SK-N-SH (cell line): ENCODE results near the gene KLHL7. TPM values are rescaled to one million over a fixed set of nuclear protein-coding genes. Genes with fewer than 3 reads are reported as not detected.

Experiments used
- CTCF ChIA-PET: fragments of 300-600, 350-600 bp; formaldehyde crosslinking; extraction: SDS; loops from one replicate; lab custom pipeline; 2021; lab: Yijun Ruan, JAX
- POLR2A ChIA-PET: fragments of 350-600 bp; sonication (Branson Sonifier 250); formaldehyde crosslinking; extraction: SDS; loops from one replicate; lab custom pipeline; 2020; ENCODE audit warnings: antibody characterized with exemption, inconsistent platforms; lab: Yijun Ruan, JAX
- DNase-seq: peaks from one replicate; pipeline ENCODE4 v3.0.0; 2012
- H2AFZ ChIP-seq: fragments of 200-600 bp; sonication (generic); 2 replicates; pipeline ENCODE4 v1.8.1; 2016; ENCODE audit warnings: antibody characterized with exemption, mild to moderate bottlenecking, low read depth
- H3F3A ChIP-seq: fragments of 200-600 bp; sonication (generic); replicated peaks from 2 replicates; pipeline ENCODE3; 2016; ENCODE audit warnings: antibody characterized with exemption, mild to moderate bottlenecking; ENCODE audit not compliant: insufficient read depth
- H3K27ac ChIP-seq, 2 experiments: fragments of 200-500 bp in 1 of 2; fragments of 200-600 bp in 1 of 2; sonication (Bioruptor generic) in 1 of 2; sonication (generic), shearing (Covaris generic) in 1 of 2; 2 replicates each; pipeline versions ENCODE4 v1.5.1 to v1.6.1; 2014 to 2016; ENCODE audit warnings: low read depth in 2 of 2, inconsistent platforms in 1 of 2, low read length in 1 of 2, mild to moderate bottlenecking in 1 of 2, mixed read lengths in 1 of 2
- H3K27me3 ChIP-seq: fragments of 200-600 bp; sonication (generic), shearing (Covaris generic); 2 replicates; pipeline ENCODE4 v1.6.1; 2016; ENCODE audit warnings: mixed run types; ENCODE audit not compliant: insufficient read depth
- H3K36me3 ChIP-seq, 2 experiments: fragments of 200-500 bp in 1 of 2; fragments of 200-600 bp in 1 of 2; sonication (Bioruptor generic) in 1 of 2; sonication (generic) in 1 of 2; replicated peaks in 1 of 2; 2 replicates each; pipeline versions ENCODE3 to v1.5.1; 2014 to 2016; ENCODE audit warnings: low read length in 1 of 2, mild to moderate bottlenecking in 1 of 2; ENCODE audit not compliant: insufficient read depth in 2 of 2, control insufficient read depth in 1 of 2
- H3K4me1 ChIP-seq, 2 experiments: fragments of 200-500 bp in 1 of 2; fragments of 200-600 bp in 1 of 2; sonication (Bioruptor generic) in 1 of 2; sonication (generic), shearing (Covaris generic) in 1 of 2; 2 replicates each; pipeline versions ENCODE4 v1.5.1 to v1.6.1; 2014 to 2016; ENCODE audit warnings: low read depth in 1 of 2, low read length in 1 of 2, mixed run types in 1 of 2; ENCODE audit not compliant: insufficient read depth in 2 of 2, control insufficient read depth in 1 of 2
- H3K4me2 ChIP-seq: fragments of 200-600 bp; sonication (generic), shearing (Covaris generic); 2 replicates; pipeline ENCODE4 v1.6.1; 2017; ENCODE audit warnings: mixed run types
- H3K4me3 ChIP-seq, 2 experiments: fragments of 200-500 bp in 1 of 2; fragments of 200-600 bp in 1 of 2; sonication (Bioruptor generic) in 1 of 2; sonication (generic), shearing (Covaris generic) in 1 of 2; 2 replicates each; pipeline versions ENCODE4 v1.5.1 to v1.8.1; 2014 to 2016; ENCODE audit warnings: low read depth in 2 of 2, inconsistent platforms in 1 of 2, low read length in 1 of 2, mild to moderate bottlenecking in 1 of 2, mixed read lengths in 1 of 2, moderate library complexity in 1 of 2
- H3K79me2 ChIP-seq: fragments of 200-600 bp; sonication (generic); 2 replicates; pipeline ENCODE4 v1.8.1; 2017; ENCODE audit warnings: mild to moderate bottlenecking; ENCODE audit not compliant: insufficient read depth
- H3K9ac ChIP-seq: fragments of 200-600 bp; sonication (generic); 2 replicates; pipeline ENCODE4 v1.6.1; 2017; ENCODE audit warnings: mixed run types
- H3K9me2 ChIP-seq: fragments of 200-600 bp; sonication (generic); 2 replicates; pipeline ENCODE4 v1.6.1; 2017; ENCODE audit warnings: mixed run types
- H3K9me3 ChIP-seq: fragments of 200-600 bp; sonication (generic); 2 replicates; pipeline ENCODE4 v1.6.1; 2017; ENCODE audit warnings: mixed run types, mild to moderate bottlenecking, moderate library complexity
- H4K20me1 ChIP-seq: fragments of 200-600 bp; sonication (generic); 2 replicates; pipeline ENCODE4 v1.6.1; 2017; ENCODE audit warnings: mild to moderate bottlenecking, mixed run types; ENCODE audit not compliant: insufficient read depth
- CHD2 ChIP-seq: fragments of 150-350 bp; IDR thresholded peaks from 2 replicates; pipeline ENCODE4 v1.6.1; 2018; ENCODE audit warnings: low read length; ENCODE audit not compliant: partially characterized antibody
- ELF1 ChIP-seq: IDR thresholded peaks from 2 replicates; pipeline ENCODE4 v1.4.0; 2012
- FOXJ3 ChIP-seq: sonication (generic); formaldehyde crosslinking; IDR thresholded peaks from 2 replicates; pipeline ENCODE4 v1.5.1; 2020; ENCODE audit warnings: mild to moderate bottlenecking, missing genetic modification reagents
- FOXM1 ChIP-seq: IDR thresholded peaks from 2 replicates; pipeline ENCODE4 v1.4.0; 2012; ENCODE audit warnings: low read depth, mild to moderate bottlenecking
- GATA2 ChIP-seq: sonication (generic); formaldehyde crosslinking; IDR thresholded peaks from 2 replicates; pipeline ENCODE4 v1.5.0; 2020; ENCODE audit warnings: mild to moderate bottlenecking, missing genetic modification reagents
- JUND ChIP-seq: IDR thresholded peaks from 2 replicates; pipeline ENCODE4 v1.4.0; 2012
- MAX ChIP-seq: IDR thresholded peaks from 2 replicates; pipeline ENCODE4 v1.4.0; 2012; ENCODE audit warnings: low read depth
- NRF1 ChIP-seq: IDR thresholded peaks from 2 replicates; pipeline ENCODE4 v1.6.1; 2012; ENCODE audit warnings: low read depth, mild to moderate bottlenecking, low read length
- PBX3 ChIP-seq: IDR thresholded peaks from 2 replicates; pipeline ENCODE4; 2012
- RAD21 ChIP-seq: IDR thresholded peaks from 2 replicates; pipeline ENCODE4 v1.6.1; 2012; ENCODE audit warnings: mild to moderate bottlenecking, low read length
- RCOR1 ChIP-seq: fragments of 150-350 bp; IDR thresholded peaks from 2 replicates; pipeline ENCODE4 v1.6.1; 2017; ENCODE audit warnings: antibody characterized with exemption, low read length
- RFX5 ChIP-seq: IDR thresholded peaks from 2 replicates; pipeline ENCODE4 v1.6.1; 2012; ENCODE audit warnings: mild to moderate bottlenecking, improper control_type of control experiment, low read length
- RXRA ChIP-seq: IDR thresholded peaks from 2 replicates; pipeline ENCODE4 v1.4.0; 2012; ENCODE audit warnings: low read depth, mild to moderate bottlenecking, borderline replicate concordance
- TAF1 ChIP-seq: IDR thresholded peaks from 2 replicates; pipeline ENCODE4 v1.6.1; 2012; ENCODE audit warnings: low read depth, mild to moderate bottlenecking, low read length, moderate library complexity, borderline replicate concordance
- TEAD4 ChIP-seq: IDR thresholded peaks from 2 replicates; pipeline ENCODE4 v1.4.0; 2012; ENCODE audit warnings: mild to moderate bottlenecking, borderline replicate concordance; ENCODE audit not compliant: insufficient read depth
- WGBS: methylation state at CpG from one replicate; pipeline ENCODE4 v1.1.6; 2017; ENCODE audit warnings: low lambda C conversion rate; 5-methylcytosine and 5-hydroxymethylcytosine counted together
- polyA plus RNA-seq, 3 experiments: library from polyadenylated mRNA; depleted of rRNA; stranded (reverse); fragments of >200 nt; gene quantifications; 2 replicates each; pipeline ENCODE4 v1.2.3, GENCODE V29; 2012
- TF ChIP-seq, protein P1 (sequence below): fragments of 200-600 bp; sonication (generic); IDR thresholded peaks from 2 replicates; pipeline ENCODE4 v1.6.1; 2017; ENCODE audit warnings: antibody characterized with exemption, mild to moderate bottlenecking, moderate library complexity
- TF ChIP-seq, protein P2 (sequence below): IDR thresholded peaks from 2 replicates; pipeline ENCODE4 v1.6.1; 2012; ENCODE audit warnings: mild to moderate bottlenecking, low read depth, low read length, moderate library complexity

KLHL7 gene
- polyA plus RNA-seq, 1 of the 3 experiments (the other 2 are of a cell fraction) = 30.8 TPM

DNA sequence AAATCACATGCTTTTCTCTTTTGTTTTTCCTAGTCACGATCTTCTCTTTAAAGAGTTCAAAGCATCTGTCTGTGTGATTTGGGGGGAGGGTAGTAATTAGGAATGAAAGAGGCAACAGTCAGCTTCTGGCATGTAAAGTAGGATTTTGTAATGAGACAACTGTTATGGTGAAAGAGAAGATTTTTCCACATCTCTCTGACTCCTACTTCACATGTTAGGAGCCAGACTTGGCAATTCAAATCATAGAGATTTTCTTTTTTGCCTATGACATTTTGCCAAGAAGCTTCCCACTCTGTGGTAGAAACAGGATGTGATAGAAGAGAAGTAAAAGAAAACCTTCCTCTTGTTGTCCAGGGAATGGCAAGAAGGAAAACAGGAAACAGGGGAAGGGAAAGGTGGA, 38.3 kb upstream of the KLHL7 start:
- no peak overlapping the region for H3K4me3 ChIP-seq
- DNase-seq = no peak
- ChIA-PET CTCF (interaction anchor here (1.2 to 2.3 kb wide), 4 partner anchors 9 to 507 kb away, joined by 3 to 11 read pairs (median 5); no protein-coding TSS in a partner anchor), POLR2A (no interaction called here)
- 34% methylated on average over 1 of the region's 1 CpG for WGBS
- H2AFZ ChIP-seq = no peak overlapping the region
- TF ChIP-seq FOXJ3 (CRISPR knock-in tag) (no peak), CHD2 (no peak), GATA2 (CRISPR knock-in tag) (no peak), ELF1 (no peak)
- H3K4me2 ChIP-seq = no peak overlapping the region
- H3K27ac ChIP-seq = no peak overlapping the region
- H3K4me1 ChIP-seq = no peaks in the 10 kb centered on the region
- no peaks in the 10 kb centered on the region for H3K79me2 ChIP-seq
- H3K27me3 ChIP-seq = no peaks in the 10 kb centered on the region; the same call in 1 of the 2 replicates
- no peaks in the 10 kb centered on the region for H3K9me2 ChIP-seq
- no peak overlapping the region for H3K9ac ChIP-seq
- H3K36me3 ChIP-seq = no peaks in the 10 kb centered on the region
- no peaks in the 10 kb centered on the region for H4K20me1 ChIP-seq
- H3K9me3 ChIP-seq = no peaks in the 10 kb centered on the region
- no peaks in the 10 kb centered on the region for H3F3A ChIP-seq

DNA sequence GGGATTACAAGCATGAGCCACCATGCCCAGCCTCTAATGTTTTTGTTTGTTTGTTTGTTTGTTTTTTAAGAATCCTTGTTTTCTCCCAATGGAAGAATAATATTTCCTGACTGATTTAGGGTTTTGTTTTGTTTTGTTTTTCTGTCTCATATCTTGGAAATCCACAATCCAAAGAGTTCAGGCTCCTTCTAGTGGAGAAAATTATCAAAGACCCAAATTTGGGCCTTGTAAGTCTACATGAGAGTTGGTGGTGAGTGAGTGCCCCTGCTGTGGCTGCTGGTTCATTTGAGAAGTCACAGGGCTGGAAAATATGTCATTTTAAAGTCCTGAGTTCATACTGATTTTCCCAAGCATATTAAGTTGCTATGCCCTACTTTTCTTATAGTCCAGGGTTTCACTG, 33.5 kb upstream of the KLHL7 start:
- Histone ChIP-seq H3K4me1 (peaks cover 0 to 2% of the 10 kb centered on the region in 2 experiments; a peak in 1 of 4 replicates), H3K4me3 (no peak overlapping the region), H2AFZ (no peak overlapping the region), H3K79me2 (no peaks in the 10 kb centered on the region), H3K9ac (no peak overlapping the region), H4K20me1 (no peaks in the 10 kb centered on the region), H3K9me3 (no peaks in the 10 kb centered on the region), H3K4me2 (no peak overlapping the region), H3K27me3 (peaks cover 7% of the 10 kb centered on the region; the same call in 1 of the 2 replicates), H3K36me3 (no peaks in the 10 kb centered on the region), H3K9me2 (no peaks in the 10 kb centered on the region), H3F3A (no peaks in the 10 kb centered on the region), H3K27ac (no peak overlapping the region)
- CTCF ChIA-PET = interaction anchor here (1.4 kb wide), 2 partner anchors 14 to 16 kb away, joined by 5 to 10 read pairs; no protein-coding TSS in a partner anchor
- TF ChIP-seq RCOR1 (no peak), RAD21 (0 out of 2 replicates have a peak, but pooled peaks have one; percentile 14)
- TF ChIP-seq, protein P1, sequence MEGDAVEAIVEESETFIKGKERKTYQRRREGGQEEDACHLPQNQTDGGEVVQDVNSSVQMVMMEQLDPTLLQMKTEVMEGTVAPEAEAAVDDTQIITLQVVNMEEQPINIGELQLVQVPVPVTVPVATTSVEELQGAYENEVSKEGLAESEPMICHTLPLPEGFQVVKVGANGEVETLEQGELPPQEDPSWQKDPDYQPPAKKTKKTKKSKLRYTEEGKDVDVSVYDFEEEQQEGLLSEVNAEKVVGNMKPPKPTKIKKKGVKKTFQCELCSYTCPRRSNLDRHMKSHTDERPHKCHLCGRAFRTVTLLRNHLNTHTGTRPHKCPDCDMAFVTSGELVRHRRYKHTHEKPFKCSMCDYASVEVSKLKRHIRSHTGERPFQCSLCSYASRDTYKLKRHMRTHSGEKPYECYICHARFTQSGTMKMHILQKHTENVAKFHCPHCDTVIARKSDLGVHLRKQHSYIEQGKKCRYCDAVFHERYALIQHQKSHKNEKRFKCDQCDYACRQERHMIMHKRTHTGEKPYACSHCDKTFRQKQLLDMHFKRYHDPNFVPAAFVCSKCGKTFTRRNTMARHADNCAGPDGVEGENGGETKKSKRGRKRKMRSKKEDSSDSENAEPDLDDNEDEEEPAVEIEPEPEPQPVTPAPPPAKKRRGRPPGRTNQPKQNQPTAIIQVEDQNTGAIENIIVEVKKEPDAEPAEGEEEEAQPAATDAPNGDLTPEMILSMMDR = peak; percentile 45
- POLR2A ChIA-PET = no interaction called here
- no peak for DNase-seq

DNA sequence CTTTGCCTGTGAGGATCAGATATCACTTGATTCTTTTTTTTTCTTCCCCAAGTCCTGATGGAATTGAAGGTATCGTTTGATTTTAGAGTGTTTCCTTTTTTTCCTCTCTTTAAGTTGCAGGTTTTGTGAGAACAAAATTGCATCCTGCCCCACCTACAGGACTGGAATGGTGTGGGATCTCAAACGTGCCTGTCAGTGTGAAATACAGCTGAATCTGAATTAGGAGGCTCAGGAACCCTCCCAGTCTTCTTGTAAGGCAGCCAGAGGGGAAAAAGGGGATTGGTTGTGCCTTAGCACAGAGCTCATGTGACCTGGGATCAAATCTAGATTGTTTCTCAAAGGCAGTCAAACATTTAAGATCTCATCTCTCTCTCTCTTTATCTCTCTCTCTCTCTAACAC, 32.7 kb upstream of the KLHL7 start:
- Histone ChIP-seq H3K9me2 (no peaks in the 10 kb centered on the region), H4K20me1 (no peaks in the 10 kb centered on the region), H3K4me1 (peaks cover 0 to 2% of the 10 kb centered on the region in 2 experiments; a peak in 1 of 4 replicates), H3F3A (no peaks in the 10 kb centered on the region), H3K4me3 (no peak overlapping the region), H3K79me2 (no peaks in the 10 kb centered on the region), H3K9me3 (no peaks in the 10 kb centered on the region), H2AFZ (no peak overlapping the region), H3K4me2 (no peak overlapping the region), H3K36me3 (no peaks in the 10 kb centered on the region), H3K27ac (no peak overlapping the region), H3K9ac (no peak overlapping the region), H3K27me3 (peaks cover 15% of the 10 kb centered on the region; the same call in 1 of the 2 replicates)
- CTCF ChIA-PET = interaction anchor here (1.0 to 1.4 kb wide), 2 partner anchors 13 to 513 kb away, joined by 5 to 6 read pairs; no protein-coding TSS in a partner anchor
- WGBS = 18% methylated on average over 2 of the region's 2 CpGs
- POLR2A ChIA-PET = no interaction called here
- no peak for DNase-seq
- no peak for TF ChIP-seq TEAD4
- TF ChIP-seq NRF1 = no peak
- no peak for TF ChIP-seq FOXM1
- TF ChIP-seq RAD21 = no peak
- no peak for TF ChIP-seq PBX3
- no peak for TF ChIP-seq JUND
- TF ChIP-seq, protein P2, sequence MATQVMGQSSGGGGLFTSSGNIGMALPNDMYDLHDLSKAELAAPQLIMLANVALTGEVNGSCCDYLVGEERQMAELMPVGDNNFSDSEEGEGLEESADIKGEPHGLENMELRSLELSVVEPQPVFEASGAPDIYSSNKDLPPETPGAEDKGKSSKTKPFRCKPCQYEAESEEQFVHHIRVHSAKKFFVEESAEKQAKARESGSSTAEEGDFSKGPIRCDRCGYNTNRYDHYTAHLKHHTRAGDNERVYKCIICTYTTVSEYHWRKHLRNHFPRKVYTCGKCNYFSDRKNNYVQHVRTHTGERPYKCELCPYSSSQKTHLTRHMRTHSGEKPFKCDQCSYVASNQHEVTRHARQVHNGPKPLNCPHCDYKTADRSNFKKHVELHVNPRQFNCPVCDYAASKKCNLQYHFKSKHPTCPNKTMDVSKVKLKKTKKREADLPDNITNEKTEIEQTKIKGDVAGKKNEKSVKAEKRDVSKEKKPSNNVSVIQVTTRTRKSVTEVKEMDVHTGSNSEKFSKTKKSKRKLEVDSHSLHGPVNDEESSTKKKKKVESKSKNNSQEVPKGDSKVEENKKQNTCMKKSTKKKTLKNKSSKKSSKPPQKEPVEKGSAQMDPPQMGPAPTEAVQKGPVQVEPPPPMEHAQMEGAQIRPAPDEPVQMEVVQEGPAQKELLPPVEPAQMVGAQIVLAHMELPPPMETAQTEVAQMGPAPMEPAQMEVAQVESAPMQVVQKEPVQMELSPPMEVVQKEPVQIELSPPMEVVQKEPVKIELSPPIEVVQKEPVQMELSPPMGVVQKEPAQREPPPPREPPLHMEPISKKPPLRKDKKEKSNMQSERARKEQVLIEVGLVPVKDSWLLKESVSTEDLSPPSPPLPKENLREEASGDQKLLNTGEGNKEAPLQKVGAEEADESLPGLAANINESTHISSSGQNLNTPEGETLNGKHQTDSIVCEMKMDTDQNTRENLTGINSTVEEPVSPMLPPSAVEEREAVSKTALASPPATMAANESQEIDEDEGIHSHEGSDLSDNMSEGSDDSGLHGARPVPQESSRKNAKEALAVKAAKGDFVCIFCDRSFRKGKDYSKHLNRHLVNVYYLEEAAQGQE = no peak
- TF ChIP-seq RXRA = no peak
- TF ChIP-seq RFX5 = no peak
- TF ChIP-seq ELF1 = no peak
- no peak for TF ChIP-seq MAX
- TF ChIP-seq TAF1 = no peak
